Endometrial microvascular endothelial cells (primary cell): ENCODE results near the gene SLC1A3. TPM values are rescaled to one million over a fixed set of nuclear protein-coding genes. Genes with fewer than 3 reads are reported as not detected.
"Not testable (repeated sequence)": the region's sequence is repeated elsewhere in the genome, so short reads cannot be mapped to it uniquely, and the experiment has no call there.

Source experiments
- in situ Hi-C: cut with HindIII; loops from 2 replicates; pipeline ENCODE4 v1.10.0; 2017; ENCODE audit warnings: low sequenced_read_pairs, low pct_unique_long_range_greater_than_20kb; ENCODE audit errors: inconsistent ontology term
- total RNA-seq: library from RNA; depleted of rRNA; stranded (reverse); fragments of >200 nt; gene quantifications from one replicate; pipeline ENCODE4 v1.2.3, GENCODE V29; 2015; ENCODE audit errors: inconsistent ontology term

The SLC1A3 gene
- 0.09 TPM for total RNA-seq

- in situ Hi-C loops: no loop called here
Measured at GRCh38 chr5:36606428-36607113, at the start of gene SLC1A3. SLC1A3 (plus strand) TSS chr5:36606606; CDS start chr5:36608424, 1,818 bp downstream.

GRCh38 chr5:36558641-36559040 lies 47.8 kb upstream of the SLC1A3 start:
- in situ Hi-C loops: no loop called here

DNA sequence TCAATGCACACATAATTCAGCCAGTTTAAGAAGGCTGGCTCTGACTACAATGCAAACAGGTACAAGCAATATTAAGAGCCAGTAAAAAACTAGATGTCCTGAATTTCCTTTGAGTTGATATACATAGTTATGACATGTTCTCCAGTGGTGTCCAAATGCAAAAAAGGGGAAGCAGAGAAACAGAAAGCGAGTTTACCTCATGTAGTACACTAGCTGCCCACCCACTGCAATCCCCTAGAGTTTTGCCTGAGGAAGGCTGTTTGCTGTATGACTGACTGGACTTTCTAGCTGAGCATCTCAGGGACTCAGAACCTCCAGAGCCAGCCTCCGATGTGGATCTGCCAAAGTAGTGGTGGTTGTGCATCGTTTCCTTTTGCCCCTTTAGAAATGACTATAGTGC lies 44.8 kb upstream of the SLC1A3 start:
- in situ Hi-C loops: no loop called here

DNA sequence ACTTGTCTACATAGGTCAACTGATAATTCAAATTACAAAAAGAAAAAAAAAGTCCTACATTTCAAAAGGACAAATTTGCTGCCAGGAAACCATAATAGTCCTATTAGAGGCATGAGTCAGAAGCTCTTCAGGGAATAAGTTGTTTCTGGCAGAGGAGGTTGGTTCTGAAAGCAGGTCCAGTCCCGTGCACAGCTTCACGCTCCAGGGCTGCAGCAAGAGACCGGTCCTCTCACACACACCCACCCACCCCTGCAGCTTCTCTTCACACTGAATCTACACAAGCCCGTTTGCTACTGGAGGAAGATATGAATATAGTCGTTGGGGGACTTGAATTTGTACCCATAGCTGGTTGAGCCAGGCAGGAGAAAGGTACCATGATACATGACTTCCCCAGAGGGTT lies 36.9 kb upstream of the SLC1A3 start:
- in situ Hi-C loops: no loop called here

DNA sequence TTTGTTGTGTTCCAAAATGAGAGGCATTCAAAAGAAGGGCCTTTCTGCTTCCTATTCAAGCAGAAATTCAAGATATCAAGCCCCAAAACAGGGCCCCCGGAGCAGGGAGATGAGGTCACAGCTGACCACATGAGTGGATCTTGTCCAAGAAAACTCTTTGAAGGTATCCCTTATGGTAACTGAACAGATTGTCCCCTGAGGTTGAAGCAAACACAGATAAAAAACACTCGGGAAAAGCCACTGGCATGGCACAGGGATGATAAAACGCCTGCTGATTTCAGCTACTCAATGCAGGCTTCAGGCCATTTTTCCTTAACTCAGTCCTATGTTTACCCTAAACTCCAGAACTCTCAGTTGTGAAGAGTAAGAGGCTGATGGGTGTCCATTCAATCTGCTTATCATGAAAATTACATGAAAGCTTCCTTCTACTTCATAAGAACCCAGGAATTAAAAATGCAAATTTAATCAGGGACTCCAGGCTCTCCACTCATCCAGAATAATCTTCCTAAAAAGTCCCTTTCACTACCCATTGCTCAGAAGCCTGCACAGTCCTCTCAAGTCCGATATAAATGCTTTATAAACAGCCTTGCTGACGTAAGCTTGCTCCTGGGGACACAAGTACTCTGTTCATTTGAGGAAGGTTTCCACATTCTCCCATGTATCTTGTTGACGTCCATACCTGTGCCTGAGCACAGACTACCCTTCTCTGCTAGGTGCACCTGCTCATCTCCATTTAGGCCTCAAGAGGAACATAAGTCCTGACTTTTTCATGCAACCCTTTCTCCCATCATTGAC lies 35.9 kb upstream of the SLC1A3 start:
- in situ Hi-C loops: no loop called here

GRCh38 chr5:36571401-36572042 lies 34.9 kb upstream of the SLC1A3 start:
- in situ Hi-C loops: no loop called here

GRCh38 chr5:36573438-36573837 lies 33.0 kb upstream of the SLC1A3 start:
- in situ Hi-C loops: no loop called here

DNA sequence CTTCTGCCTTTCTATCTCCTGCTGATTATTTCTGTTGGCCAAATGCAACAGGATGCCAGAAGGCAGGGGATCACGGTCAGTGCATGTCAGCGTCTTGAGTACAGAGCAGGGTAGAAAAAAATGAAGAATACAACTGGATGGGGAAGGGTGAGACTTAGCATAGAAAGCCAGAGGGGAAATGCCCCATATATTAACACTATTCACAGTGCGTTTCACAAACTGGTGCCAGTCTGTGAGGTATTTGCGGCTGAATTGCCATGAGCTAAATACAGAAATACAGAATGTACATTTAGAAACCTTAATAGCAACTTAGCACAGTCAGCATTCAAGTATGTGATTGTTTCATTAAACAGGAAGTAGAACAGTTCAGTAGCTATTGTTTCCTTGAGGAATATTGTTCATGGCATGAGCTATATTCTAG lies 31.0 kb upstream of the SLC1A3 start:
- in situ Hi-C loops: no loop called here

DNA sequence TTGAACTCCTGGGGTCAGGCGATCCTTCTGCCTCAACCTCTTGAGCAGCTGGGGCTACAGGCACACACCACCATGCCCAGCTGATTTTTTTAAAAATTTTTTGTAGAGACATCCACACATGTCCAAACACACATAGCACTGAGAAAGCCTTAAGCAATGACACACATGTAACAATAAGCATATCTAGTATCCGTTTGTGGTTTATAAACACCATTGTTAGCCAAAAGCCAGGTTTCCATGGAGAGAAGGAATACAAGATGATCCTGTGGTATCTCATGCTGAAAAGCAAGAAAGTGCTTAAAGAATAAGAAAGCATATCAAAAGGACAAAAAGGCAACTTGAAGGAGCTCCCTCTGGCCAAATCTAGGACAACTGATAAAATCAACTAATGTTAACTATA lies 29.7 kb upstream of the SLC1A3 start:
- in situ Hi-C loops: no loop called here

DNA sequence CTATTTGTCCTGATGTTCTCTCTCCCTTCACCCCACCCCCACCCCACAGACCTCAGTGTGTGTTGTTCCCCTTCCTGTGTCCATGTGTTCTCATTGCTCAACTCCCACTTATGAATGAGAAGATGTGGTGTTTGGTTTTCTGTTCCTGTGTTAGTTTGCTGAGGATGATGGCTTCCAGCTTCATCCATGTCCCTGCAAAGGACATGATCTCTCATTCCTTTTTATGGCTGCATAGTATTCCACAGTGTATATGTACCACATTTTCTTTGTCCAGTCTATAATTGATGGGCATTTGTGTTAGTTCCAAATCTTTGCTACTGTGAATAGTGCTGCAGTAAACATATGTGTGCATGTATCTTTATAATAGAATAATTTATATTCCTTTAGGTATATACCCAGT lies 26.5 kb upstream of the SLC1A3 start:
- in situ Hi-C loops: not testable (repeated sequence)

DNA sequence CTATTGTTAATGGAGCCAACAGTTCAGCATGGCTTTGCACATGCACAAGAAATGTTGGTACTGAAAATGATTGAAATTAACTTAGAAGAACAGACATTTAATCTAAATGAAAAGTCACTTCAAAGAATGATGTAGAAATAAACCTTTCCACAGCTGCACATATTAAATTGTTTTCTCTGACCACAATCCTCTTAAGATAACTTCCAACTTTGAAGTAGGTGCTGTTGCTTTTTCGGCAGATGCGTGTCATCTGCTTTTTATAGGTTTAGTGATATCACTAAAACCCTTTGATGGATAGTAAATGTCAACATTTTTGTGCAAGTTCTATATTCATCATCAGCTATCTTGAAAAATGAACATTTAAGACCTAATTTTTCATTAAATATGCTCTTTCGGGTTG lies 25.3 kb upstream of the SLC1A3 start:
- in situ Hi-C loops: no loop called here

- in situ Hi-C loops: no loop called here
Measured at GRCh38 chr5:36584009-36584875, 22.2 kb upstream of the SLC1A3 start.

GRCh38 chr5:36585701-36586100 lies 20.7 kb upstream of the SLC1A3 start:
- in situ Hi-C loops: no loop called here

DNA sequence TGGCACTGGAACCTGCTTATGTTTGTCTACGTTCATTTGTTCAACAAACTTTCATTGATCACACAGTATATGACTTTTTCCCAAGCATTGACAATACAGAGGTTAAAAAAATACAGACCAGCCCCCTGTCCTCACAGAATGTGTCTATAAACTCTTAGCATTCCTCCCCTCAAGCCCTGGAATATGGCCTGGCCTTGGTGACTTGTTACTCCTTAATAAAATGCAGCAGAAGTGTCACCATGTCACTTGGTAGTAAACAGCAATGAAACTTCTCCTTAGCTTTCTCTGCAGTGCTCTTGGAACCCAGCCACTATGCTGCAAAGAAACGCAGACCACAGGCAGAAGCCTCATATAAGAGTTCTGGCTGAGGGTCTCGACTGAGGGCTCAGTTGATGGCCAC lies 19.1 kb upstream of the SLC1A3 start:
- in situ Hi-C loops: no loop called here

GRCh38 chr5:36589735-36590134 lies 16.7 kb upstream of the SLC1A3 start:
- in situ Hi-C loops: not testable (repeated sequence)

DNA sequence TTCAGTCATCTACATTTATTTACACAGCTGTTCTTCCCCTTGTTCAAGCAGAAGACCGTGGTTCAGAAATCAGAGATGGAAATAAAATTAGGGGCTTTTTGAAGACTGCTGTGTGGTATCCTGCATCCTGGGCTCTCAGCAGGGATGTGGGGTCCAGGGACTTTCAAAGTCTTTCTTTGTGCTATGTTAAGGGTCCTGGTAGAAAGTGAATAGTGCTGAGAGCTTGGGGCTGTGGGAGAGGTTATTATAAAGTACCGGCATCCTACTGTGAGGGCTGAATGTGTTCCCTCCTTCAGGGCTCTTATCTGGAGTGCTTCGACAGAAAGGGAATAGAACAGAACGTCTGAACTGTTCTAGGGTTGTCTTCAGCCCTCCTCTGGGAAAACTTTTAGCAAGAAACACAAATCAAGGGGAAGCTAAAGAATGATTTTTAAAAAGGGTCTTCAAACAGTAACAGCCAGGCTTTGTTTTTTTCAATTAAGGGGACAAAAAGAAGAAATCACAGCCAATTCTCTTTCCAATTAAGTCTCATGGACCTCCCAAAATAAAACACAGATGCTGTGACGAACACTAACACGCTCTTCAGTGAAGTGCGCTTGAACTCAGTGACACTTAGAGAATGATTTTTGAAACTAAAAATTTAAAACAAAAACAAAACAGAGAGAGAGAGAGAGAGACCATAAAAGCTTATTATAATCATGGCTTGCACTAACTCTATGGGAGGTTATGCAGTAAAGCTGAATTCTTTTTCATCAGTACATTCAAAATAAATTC lies 15.7 kb upstream of the SLC1A3 start:
- in situ Hi-C loops: no loop called here

DNA sequence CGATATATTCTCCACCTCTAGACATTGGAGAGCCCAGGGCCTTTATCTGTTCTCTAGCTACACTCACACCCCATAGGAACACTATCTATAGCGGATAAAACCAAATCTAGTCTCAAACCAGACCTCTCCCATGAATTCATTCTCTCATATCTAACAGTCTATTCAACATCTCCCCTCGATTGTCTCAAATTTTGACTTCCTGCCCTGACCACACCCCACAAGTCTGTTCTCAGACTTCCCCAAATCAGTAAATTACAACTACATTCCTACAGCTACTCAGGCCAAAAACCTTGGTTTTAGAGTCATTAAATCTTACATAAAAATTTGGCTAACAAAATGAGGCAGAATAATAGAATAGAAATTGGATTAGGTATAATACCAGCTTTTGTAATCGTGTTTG lies 12.5 kb upstream of the SLC1A3 start:
- in situ Hi-C loops: no loop called here

DNA sequence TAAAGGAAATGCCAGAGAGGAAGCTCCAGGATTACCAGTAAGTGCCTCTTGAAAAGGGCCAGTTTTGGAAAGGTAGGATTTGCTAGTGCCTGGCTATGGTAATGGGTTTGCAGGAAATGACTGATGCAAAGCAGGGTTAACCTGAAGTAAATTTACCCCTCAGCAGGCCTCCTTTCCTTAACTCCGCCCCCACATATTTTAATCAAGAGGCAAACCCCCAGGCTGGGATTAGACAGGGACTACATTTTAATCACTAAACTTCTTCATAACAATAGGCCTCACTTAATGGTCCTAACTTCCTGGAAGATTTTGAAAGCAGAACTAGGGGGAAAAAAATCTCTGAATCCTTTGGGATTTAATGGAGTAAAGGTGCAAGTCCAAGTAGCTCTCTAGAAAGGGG lies 10.2 kb upstream of the SLC1A3 start:
- in situ Hi-C loops: no loop called here
